GM21786 (cell line): ENCODE measurements around the gene NELL1.

Experiments
- ATAC-seq: cut with Tn5 transposase; IDR thresholded peaks from one replicate; pipeline ENCODE4 v1.9.1; 2021; ENCODE audit not compliant: unreplicated experiment

NELL1 gene

DNA sequence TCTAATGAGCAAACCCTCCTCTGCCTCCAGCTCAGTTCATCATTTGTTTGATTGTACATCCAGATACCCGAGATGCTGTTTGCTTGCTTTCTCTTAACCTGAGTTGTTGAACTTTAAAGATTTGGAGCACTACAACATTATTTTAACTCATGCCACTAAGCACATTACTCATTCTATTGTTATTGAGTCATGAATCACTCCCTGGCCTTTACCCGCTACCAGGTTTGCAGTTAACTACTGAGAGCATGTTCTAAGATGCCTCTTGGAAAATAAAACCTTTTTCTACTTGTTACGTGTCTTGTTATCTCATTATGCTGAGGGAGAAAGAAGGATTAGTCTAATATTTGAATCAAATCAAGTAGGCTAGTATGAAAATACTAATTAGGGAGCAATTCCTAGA is 802.9 kb downstream of the NELL1 start:
- ATAC-seq: no peak

GRCh38 chr11:21474529-21474928 is 805.1 kb downstream of the NELL1 start:
- ATAC-seq: no peak

DNA sequence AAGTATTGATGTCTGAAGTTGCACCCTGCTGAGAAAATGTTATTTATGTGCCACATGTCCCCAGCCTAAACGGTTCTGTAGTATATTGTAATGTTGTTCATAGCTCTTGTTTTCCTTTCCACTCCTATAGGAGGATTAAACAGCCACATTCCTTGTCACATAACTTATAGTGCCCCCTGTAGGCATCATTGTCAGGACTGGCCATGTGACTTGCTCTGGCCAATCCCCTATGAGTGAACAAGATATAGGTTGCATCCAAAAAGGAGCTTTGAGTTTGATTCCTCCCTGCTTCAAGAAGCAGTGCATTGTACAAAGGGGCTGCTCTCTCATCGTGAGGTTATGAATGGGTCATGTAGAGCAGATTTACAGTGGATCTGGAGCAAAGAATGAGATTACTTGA is 805.9 kb downstream of the NELL1 start:
- ATAC-seq: no peak

- ATAC-seq: no peak
Observed at GRCh38 chr11:21476588-21476987, 807.2 kb downstream of the NELL1 start.

GRCh38 chr11:21480240-21480639 is 810.9 kb downstream of the NELL1 start:
- ATAC-seq: no peak

- no peak for ATAC-seq
Observed at GRCh38 chr11:21481255-21481654, 811.9 kb downstream of the NELL1 start.

GRCh38 chr11:21484039-21484438 is 814.7 kb downstream of the NELL1 start:
- no peak for ATAC-seq

DNA sequence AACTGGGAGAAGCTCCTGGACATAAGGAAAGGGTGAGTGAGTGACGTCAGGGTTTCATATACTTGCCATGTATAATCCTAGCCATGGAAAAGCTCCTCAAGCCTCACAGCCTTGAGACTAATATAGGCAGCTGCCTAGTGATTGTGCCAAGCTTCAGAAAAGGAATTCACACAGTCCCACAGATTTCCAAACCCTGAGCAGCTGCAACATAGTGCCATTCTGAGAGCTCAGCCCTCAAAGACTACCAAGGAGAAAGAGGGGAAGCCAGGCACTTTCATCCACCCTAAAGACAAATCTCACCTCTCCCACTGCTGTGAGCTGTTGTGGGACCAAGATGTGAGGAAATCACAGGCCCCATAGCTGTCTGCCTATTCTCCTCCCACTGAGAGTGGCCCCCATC is 815.6 kb downstream of the NELL1 start:
- no peak for ATAC-seq

- no peak for ATAC-seq
Observed at GRCh38 chr11:21485426-21485825, 816.0 kb downstream of the NELL1 start.

DNA sequence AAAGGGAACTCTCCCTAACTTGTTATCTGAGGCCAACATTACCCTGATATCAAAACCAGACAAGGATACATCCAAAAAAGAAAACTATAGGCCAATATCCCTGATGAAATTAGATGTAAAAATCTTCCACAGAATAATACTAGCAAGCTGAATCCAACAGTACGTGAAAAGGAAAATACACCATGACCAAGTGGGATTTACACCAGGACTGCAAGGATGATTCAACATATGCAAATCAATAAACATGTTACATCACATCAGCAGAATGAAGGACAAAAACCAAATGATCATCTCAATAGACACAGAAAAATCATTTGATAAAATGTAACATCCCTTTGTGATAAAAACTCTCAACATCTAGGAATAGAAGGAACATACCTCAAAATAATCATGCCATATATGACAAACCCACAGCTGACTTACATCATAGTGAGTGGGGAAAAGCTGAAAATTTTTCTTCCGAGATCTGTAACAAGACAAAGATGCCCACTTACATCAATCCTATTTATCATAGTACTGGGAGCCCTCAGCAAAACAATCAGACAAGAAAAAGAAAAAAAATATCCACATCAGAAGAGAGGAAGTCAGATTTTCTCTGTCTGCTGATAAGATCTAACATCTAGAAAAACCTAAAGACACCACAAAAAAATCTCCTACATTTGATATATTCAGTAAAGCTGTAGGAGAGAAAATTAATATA is 820.2 kb downstream of the NELL1 start:
- no peak for ATAC-seq

GRCh38 chr11:21492931-21493330 is 823.5 kb downstream of the NELL1 start:
- no peak for ATAC-seq

- no peak for ATAC-seq
Observed at GRCh38 chr11:21494946-21495345, 825.6 kb downstream of the NELL1 start.

DNA sequence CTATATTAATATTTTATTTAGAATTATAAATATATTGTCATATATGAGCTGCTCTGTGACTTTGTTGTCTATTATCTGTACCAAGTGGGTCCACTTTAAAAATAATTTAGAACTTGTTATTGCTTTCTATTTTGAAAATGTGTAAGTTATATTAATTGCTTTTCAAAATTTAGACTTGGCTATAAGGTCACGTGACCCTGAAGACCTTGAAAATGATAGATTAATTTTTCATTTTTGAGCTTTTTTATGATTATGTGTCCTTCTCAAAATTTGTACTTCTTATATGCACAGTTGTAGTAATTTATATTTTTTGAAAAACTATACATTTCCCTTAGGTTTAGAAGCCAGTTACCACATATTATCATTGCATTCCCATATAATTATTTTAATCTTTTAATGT is 826.5 kb downstream of the NELL1 start:
- ATAC-seq: no peak

DNA sequence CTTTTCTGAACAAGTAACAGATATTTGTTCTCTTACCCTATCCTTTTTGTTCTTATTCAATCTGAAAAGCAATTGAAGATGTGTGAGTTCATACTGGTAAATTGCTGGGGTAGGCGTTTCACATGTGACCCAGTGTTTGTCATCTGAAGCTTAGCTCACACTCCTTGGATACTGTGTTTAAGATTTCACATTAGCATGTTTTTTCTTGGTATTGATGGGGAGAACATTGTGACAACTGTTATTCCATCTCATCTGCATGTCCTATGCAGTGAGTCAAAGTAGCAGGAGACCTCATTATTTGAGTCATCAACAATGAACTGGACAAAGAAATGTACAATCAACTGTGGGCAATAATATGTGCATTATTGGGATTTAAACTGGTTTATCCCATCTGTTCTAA is 831.9 kb downstream of the NELL1 start:
- ATAC-seq: no peak

DNA sequence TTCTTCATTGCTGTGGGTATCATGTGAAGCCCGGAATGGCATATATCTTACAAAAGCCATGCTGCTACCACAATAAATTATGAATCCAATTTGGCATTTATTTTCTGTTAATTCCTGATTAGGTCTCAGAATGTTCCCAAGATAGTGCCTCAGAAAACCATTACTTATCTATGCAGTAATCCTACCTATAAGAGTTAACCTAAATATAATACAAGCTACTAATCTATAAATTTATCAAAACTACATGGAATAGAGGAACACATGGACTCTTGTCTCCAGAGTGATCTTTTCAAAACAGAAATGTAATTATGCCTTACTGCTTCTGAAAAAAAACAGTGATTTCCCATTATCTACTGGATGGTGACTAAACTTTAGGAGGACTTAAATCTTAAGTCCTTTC is 835.7 kb downstream of the NELL1 start:
- ATAC-seq: no peak

DNA sequence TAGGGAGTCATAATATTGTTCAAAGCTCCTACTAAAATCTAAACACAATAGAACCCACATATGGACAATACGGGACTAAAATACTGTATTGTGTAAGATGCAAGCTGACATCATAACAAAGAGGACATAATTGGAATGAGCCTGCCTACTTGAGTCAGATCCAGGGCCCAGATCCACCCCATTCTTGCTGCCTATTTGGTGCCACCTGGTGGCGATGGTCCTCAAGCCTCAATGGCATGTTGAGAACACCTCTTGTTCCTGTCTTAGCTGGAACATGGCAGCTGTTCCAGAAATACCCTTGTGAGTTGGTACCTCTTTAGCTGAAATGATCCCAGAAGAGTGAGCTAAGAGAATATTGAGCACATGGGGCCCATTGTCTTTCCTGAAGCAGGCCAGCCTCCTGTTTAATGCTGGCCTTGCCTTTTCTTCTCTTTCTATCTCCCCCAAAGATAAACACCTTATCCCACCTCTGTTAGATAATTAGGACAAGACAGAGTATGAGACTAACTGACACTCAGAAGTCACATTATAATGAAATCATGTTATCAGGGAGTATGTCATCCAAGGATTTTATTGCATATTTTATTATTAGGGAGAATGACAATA is 842.6 kb downstream of the NELL1 start:
- peak; percentile 79 for ATAC-seq

DNA sequence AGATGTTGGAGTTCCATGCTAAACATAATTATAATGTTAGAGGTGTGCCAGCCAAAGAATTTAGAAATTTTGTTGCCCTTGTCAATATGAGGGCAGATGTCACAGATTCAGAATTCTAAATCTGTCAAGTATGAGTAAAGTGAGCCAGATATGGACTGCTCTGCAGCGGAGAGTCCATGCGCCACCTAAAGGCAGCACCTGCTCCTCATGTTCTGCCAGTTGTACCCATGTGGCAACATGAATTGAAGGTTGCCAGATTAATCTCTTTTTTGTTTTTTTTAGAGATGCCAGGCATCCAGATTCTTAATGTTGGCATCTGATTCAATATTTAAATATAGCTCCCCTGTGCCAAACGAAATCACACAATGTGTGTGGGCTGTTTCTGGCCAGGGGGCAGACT is 844.9 kb downstream of the NELL1 start:
- no peak for ATAC-seq

DNA sequence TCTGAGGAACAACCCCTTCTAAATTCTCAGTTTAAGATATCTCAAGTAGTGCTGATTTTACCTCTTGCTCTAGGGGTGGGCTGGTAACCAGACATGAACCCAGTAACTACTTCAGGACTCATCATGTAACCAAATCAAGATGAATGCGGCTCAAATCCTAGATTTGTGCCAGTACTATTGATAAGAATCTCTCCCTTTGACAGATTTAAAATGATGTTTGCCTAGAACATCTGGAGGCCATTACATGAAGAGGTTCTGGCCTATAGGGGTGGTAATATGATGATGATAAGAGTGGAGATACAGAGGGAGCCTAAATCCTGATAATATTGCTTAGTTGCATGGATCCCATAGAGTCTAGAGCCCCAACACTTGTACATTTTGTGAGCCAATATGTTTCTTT is 850.9 kb downstream of the NELL1 start:
- no peak for ATAC-seq

DNA sequence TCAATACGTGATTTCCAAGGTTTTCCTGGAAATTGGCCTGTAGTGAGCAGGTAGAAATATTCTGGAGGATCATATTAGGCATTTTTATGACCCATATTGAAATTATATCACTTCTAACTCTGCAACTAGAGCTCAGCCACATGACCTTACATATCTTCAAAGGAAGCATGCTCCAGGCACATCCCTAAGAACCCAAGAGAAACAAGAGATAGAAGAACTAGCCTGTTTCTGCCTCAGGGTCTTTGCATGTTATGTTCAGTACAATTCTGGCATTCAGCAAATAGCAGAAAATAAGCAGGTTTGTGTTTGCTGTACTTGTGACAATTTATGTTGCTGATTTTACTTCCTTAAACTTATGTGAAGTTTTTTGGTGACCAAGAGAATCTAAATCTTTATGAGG is 859.8 kb downstream of the NELL1 start:
- no peak for ATAC-seq

DNA sequence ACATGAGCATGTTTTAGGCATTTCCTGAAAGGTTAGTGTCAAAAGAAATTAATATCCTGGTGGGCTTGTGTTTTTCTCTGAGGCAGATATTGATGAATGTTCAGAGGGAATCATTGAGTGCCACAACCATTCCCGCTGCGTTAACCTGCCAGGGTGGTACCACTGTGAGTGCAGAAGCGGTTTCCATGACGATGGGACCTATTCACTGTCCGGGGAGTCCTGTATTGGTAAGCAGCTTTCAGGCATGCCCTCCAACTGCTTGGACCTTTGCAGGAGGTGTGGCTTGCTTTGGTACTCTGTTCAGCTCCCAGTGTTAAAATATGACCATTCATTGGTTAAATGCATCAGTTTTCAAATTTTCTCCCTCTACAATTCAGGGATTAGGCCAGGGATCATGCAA is 864.9 kb downstream of the NELL1 start:
- ATAC-seq: no peak

DNA sequence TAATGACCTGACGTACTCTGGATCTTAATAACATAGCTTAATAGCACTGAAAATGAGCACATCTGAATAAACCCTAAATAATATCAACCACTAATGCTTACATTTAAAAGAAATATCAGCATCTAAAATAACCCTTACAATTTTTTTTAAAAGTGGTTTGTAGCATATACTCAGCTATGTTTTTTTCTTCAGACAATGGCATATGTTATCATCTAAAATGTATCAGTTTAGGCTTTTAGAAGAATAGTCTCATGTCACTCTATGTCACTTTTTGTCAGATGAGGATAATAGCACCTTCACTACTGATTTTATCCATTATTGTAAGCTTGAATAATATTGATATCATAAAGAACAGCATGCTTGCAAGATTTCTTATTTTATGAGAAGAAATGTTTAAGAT is 868.6 kb downstream of the NELL1 start:
- ATAC-seq: no peak

DNA sequence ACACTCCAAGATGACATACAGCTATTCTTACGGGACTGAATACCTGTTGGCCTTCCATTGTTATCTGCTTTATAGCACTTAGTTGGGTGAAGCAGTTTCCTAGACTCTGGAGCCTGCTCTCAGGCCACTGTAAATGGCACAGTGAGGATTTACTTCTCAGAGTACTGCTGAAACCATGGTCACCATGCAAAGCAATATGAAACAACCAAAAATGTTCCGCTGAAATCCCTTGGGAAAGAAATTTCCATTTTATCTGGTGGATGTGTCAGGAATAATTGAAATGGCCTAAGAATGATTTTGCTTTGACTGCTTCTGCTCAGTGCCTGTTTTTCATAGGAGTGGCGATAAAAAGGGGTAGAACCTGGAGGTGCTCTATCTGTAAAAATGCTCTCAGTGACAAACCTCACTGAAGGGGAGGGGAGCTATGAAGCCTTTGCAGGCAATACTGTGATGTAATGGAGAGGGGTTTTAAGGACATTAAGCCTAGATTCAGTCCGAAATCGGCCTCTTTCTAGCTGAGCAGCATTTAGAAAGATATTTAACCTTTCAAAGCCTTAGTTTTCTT is 871.9 kb downstream of the NELL1 start:
- no peak for ATAC-seq

- no peak for ATAC-seq
Observed at GRCh38 chr11:21543901-21544300, 874.5 kb downstream of the NELL1 start.
